T-helper 17 cell (primary cell): ENCODE results near the gene KCNS1. TPM values are rescaled to one million over a fixed set of nuclear protein-coding genes. Genes with fewer than 3 reads are reported as not detected.

Source experiments
- ATAC-seq: fragments of 150-1000 bp; cut with Tn5 transposase; 2 replicates; pipeline ENCODE4 v1.10.0; 2021; ENCODE audit warnings: mild to moderate bottlenecking, moderate library complexity
- DNase-seq, 3 donors: peaks; one replicate each; pipeline versions ENCODE4 v3.0.0 to v3.0.0-alpha.2; 2020 to 2021
- H3K9me3 ChIP-seq: one replicate; pipeline ENCODE4 v1.7.0; 2013; ENCODE audit warnings: low read length, mild to moderate bottlenecking; ENCODE audit not compliant: control insufficient read depth, poor library complexity, severe bottlenecking
- H3K27ac Mint-ChIP-seq: one replicate; pipeline ENCODE4 v1.8.0; 2022; ENCODE audit warnings: mild to moderate bottlenecking, moderate library complexity, mixed read lengths
- H3K27me3 Mint-ChIP-seq: one replicate; pipeline ENCODE4 v1.8.0; 2022; ENCODE audit warnings: mixed read lengths
- H3K36me3 Mint-ChIP-seq: one replicate; pipeline ENCODE4 v1.8.0; 2022; ENCODE audit warnings: low read depth, mixed read lengths
- H3K4me1 Mint-ChIP-seq: one replicate; pipeline ENCODE4 v1.8.0; 2022; ENCODE audit warnings: mild to moderate bottlenecking, mixed read lengths
- H3K4me3 Mint-ChIP-seq: one replicate; pipeline ENCODE4 v1.8.0; 2022; ENCODE audit warnings: mild to moderate bottlenecking, moderate library complexity, mixed read lengths
- total RNA-seq, 4 donors: library from RNA in 2 of 4; stranded (reverse) in 2 of 4; gene quantifications; one replicate each; pipeline ENCODE4 v1.2.3 and lab custom pipeline; 2022 to 2026

KCNS1 gene
- total RNA-seq, 2 donors from 2014 or later = not detected

GRCh38 chr20:45115386-45115774 lies 14.5 kb upstream of the KCNS1 start:
- no peak overlapping the region for H3K27ac Mint-ChIP-seq
- H3K4me1 Mint-ChIP-seq = peaks cover 11% of the 10 kb centered on the region
- no peak overlapping the region for H3K4me3 Mint-ChIP-seq
- ATAC-seq (no peak), DNase-seq (no peak)
- no peaks in the 10 kb centered on the region for H3K36me3 Mint-ChIP-seq
- H3K9me3 ChIP-seq = no peaks in the 10 kb centered on the region
- H3K27me3 Mint-ChIP-seq = peaks cover 13% of the 10 kb centered on the region

- Mint-ChIP-seq H3K27me3 (peaks cover 8% of the 10 kb centered on the region), H3K4me3 (peak within 1 kb of the TSS; percentile 36), H3K4me1 (peaks cover 11% of the 10 kb centered on the region), H3K27ac (no peak within 1 kb of the TSS), H3K36me3 (no peaks in the 10 kb centered on the region)
- DNase-seq (no peak), ATAC-seq (peak; percentile 42)
- H3K9me3 ChIP-seq = no peaks in the 10 kb centered on the region
Observed at GRCh38 chr20:45114465-45115385, 13.8 kb upstream of the KCNS1 start, which contains the start of gene WFDC5. TSS of gene WFDC5 (minus strand) at chr20:45115174. CDS start at chr20:45115083, 91 bp downstream.

GRCh38 chr20:45113865-45114264 lies 12.9 kb upstream of the KCNS1 start:
- no peak overlapping the region for H3K27ac Mint-ChIP-seq
- H3K27me3 Mint-ChIP-seq = peaks cover 11% of the 10 kb centered on the region
- DNase-seq (no peak), ATAC-seq (no peak)
- H3K4me3 Mint-ChIP-seq = no peak overlapping the region
- H3K36me3 Mint-ChIP-seq = no peaks in the 10 kb centered on the region
- no peaks in the 10 kb centered on the region for H3K9me3 ChIP-seq
- peaks cover 11% of the 10 kb centered on the region for H3K4me1 Mint-ChIP-seq

- Mint-ChIP-seq H3K4me1 (peaks cover 11% of the 10 kb centered on the region), H3K36me3 (no peaks in the 10 kb centered on the region), H3K4me3 (no peak overlapping the region), H3K27ac (no peak overlapping the region), H3K27me3 (peaks cover 11% of the 10 kb centered on the region)
- ATAC-seq = no peak
- no peak for DNase-seq
- no peaks in the 10 kb centered on the region for H3K9me3 ChIP-seq
Observed at GRCh38 chr20:45112754-45113153, 11.8 kb upstream of the KCNS1 start.

GRCh38 chr20:45111799-45112471 lies 11.0 kb upstream of the KCNS1 start:
- no peak overlapping the region for H3K27ac Mint-ChIP-seq
- DNase-seq = no peak
- no peaks in the 10 kb centered on the region for H3K36me3 Mint-ChIP-seq
- H3K27me3 Mint-ChIP-seq = peaks cover 11% of the 10 kb centered on the region
- no peaks in the 10 kb centered on the region for H3K9me3 ChIP-seq
- no peak for ATAC-seq
- H3K4me1 Mint-ChIP-seq = peaks cover 11% of the 10 kb centered on the region
- H3K4me3 Mint-ChIP-seq = no peak overlapping the region

GRCh38 chr20:45111285-45111684 lies 10.4 kb upstream of the KCNS1 start:
- H3K36me3 Mint-ChIP-seq = peaks cover 2% of the 10 kb centered on the region
- peaks cover 8% of the 10 kb centered on the region for H3K4me1 Mint-ChIP-seq
- ATAC-seq = no peak

GRCh38 chr20:45110301-45110700 lies 9.4 kb upstream of the KCNS1 start:
- peaks cover 11% of the 10 kb centered on the region for H3K27me3 Mint-ChIP-seq
- ATAC-seq (no peak), DNase-seq (no peak)
- H3K4me3 Mint-ChIP-seq = no peak overlapping the region
- H3K9me3 ChIP-seq = no peaks in the 10 kb centered on the region
- H3K27ac Mint-ChIP-seq = no peak overlapping the region
- H3K4me1 Mint-ChIP-seq = peaks cover 8% of the 10 kb centered on the region
- H3K36me3 Mint-ChIP-seq = peaks cover 2% of the 10 kb centered on the region

More at GRCh38 chr20:45111285-45111684, 10.4 kb upstream of the KCNS1 start:
- H3K27ac Mint-ChIP-seq = no peak overlapping the region
- DNase-seq = no peak
- no peaks in the 10 kb centered on the region for H3K9me3 ChIP-seq
- no peak overlapping the region for H3K4me3 Mint-ChIP-seq
- H3K27me3 Mint-ChIP-seq = peaks cover 11% of the 10 kb centered on the region

GRCh38 chr20:45109634-45110033 lies 8.7 kb upstream of the KCNS1 start:
- Mint-ChIP-seq H3K27ac (no peak overlapping the region), H3K4me1 (peaks cover 4% of the 10 kb centered on the region), H3K36me3 (peaks cover 2% of the 10 kb centered on the region), H3K4me3 (no peak overlapping the region), H3K27me3 (peaks cover 16% of the 10 kb centered on the region)
- DNase-seq (no peak), ATAC-seq (no peak)
- H3K9me3 ChIP-seq = no peaks in the 10 kb centered on the region

- no peak overlapping the region for H3K4me3 Mint-ChIP-seq
- H3K27ac Mint-ChIP-seq = no peak overlapping the region
- DNase-seq (no peak), ATAC-seq (no peak)
- peaks cover 21% of the 10 kb centered on the region for H3K27me3 Mint-ChIP-seq
- H3K9me3 ChIP-seq = no peaks in the 10 kb centered on the region
- H3K36me3 Mint-ChIP-seq = peaks cover 2% of the 10 kb centered on the region
- H3K4me1 Mint-ChIP-seq = peaks cover 6% of the 10 kb centered on the region
Observed at GRCh38 chr20:45105317-45105716, 4.4 kb upstream of the KCNS1 start.

GRCh38 chr20:45104786-45105185 lies 3.9 kb upstream of the KCNS1 start:
- DNase-seq (no peak), ATAC-seq (no peak)
- Mint-ChIP-seq H3K36me3 (peaks cover 2% of the 10 kb centered on the region), H3K27ac (no peak overlapping the region), H3K4me3 (no peak overlapping the region), H3K27me3 (peaks cover 25% of the 10 kb centered on the region), H3K4me1 (peaks cover 7% of the 10 kb centered on the region)
- no peaks in the 10 kb centered on the region for H3K9me3 ChIP-seq

- DNase-seq (no peak), ATAC-seq (no peak)
- peaks cover 7% of the 10 kb centered on the region for H3K4me1 Mint-ChIP-seq
- H3K27me3 Mint-ChIP-seq = peaks cover 33% of the 10 kb centered on the region
- no peak overlapping the region for H3K27ac Mint-ChIP-seq
- no peak overlapping the region for H3K4me3 Mint-ChIP-seq
- peaks cover 2% of the 10 kb centered on the region for H3K36me3 Mint-ChIP-seq
- no peaks in the 10 kb centered on the region for H3K9me3 ChIP-seq
Observed at GRCh38 chr20:45103072-45103471, 2.1 kb upstream of the KCNS1 start.

- Mint-ChIP-seq H3K27me3 (peaks cover 46% of the 10 kb centered on the region), H3K4me3 (no peak overlapping the region), H3K27ac (no peak overlapping the region), H3K36me3 (no peaks in the 10 kb centered on the region), H3K4me1 (peaks cover 12% of the 10 kb centered on the region)
- ATAC-seq = no peak
- no peaks in the 10 kb centered on the region for H3K9me3 ChIP-seq
- no peak for DNase-seq
Observed at GRCh38 chr20:45101333-45101850, 465 bp upstream of the KCNS1 start.

GRCh38 chr20:45098103-45098773 lies 2.7 kb downstream of the KCNS1 start:
- H3K9me3 ChIP-seq = no peaks in the 10 kb centered on the region
- peaks cover 41% of the 10 kb centered on the region for H3K27me3 Mint-ChIP-seq
- H3K4me3 Mint-ChIP-seq = peak overlapping the region; percentile 47
- peak in 1 of 3 donors; percentile 18 for DNase-seq
- peaks cover 12% of the 10 kb centered on the region for H3K4me1 Mint-ChIP-seq
- ATAC-seq = peak; percentile 27
- H3K36me3 Mint-ChIP-seq = no peaks in the 10 kb centered on the region
- H3K27ac Mint-ChIP-seq = no peak overlapping the region
